Epithelial cell of umbilical artery (primary cell): ENCODE data around the gene AMH. TPM values are rescaled to one million over a fixed set of nuclear protein-coding genes. Genes with fewer than 3 reads are reported as not detected.

Experiments
- total RNA-seq: library from RNA; depleted of rRNA; stranded (reverse); fragments of >200 nt; gene quantifications from 2 replicates; pipeline ENCODE4 v1.2.3, GENCODE V29; 2014

The AMH gene
- 0.76 and 0.97 TPM in 2 replicates for total RNA-seq

DNA sequence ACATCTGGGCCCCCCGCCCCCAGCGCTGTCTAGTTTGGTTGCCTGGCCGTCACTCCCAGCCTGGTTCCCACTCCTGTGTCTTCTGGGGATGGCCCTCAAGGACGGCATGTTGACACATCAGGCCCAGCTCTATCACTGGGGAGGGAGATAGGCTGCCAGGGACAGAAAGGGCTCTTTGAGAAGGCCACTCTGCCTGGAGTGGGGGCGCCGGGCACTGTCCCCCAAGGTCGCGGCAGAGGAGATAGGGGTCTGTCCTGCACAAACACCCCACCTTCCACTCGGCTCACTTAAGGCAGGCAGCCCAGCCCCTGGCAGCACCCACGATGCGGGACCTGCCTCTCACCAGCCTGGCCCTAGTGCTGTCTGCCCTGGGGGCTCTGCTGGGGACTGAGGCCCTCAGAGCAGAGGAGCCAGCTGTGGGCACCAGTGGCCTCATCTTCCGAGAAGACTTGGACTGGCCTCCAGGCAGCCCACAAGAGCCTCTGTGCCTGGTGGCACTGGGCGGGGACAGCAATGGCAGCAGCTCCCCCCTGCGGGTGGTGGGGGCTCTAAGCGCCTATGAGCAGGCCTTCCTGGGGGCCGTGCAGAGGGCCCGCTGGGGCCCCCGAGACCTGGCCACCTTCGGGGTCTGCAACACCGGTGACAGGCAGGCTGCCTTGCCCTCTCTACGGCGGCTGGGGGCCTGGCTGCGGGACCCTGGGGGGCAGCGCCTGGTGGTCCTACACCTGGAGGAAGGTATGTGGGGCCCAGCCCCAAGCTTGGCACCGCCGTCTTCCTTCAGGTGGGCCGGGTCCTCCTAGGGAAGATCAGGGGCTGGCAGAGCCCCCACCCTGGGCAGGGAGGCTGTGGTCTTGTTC is at the start of gene AMH:
TSS of gene AMH (plus strand) at position 314 of the 857 bp plus-strand sequence. CDS start at position 324, 10 bp downstream.

DNA sequence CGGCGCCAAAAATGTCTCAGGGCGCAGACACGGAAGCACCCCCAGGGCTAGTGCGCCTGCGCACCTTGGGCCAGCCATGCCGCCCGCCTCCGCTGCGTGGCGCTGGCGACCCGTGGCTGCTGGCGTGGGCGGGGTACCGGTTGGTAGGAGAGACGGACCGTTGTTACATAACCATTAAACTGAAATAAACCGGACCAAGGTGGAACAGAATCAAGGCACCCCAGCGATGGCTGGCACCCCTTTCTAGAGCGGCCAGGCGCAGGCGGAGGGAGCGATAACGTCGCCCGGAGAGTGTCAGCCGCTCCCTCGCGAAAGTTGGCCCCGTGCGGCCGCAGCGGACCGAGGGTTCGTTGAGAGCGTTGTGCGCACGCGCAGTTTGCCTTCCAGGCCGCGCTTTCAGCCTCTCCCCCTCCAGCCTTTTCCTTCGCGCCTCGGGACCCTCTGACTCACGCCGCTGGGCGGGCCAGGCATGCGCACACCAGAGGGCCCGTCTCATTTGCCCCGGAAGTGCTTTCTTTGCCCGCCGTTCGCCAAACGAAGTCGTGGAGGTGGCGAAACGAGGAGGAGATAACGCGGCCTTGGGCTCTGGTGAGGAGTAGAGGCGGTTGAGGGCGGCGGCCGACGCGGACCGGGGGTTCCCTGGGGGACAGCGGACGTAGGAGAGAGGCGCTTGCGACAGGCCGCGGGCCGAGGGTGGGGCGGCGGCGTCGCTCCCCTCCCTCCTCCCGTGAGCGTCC is 12.6 kb upstream of the AMH start, which contains the start of the genes PLEKHJ1 and SF3A2:
TSS of gene PLEKHJ1 (minus strand) at position 16 of the 737 bp plus-strand sequence. CDS start 81 bp downstream, outside the sequence.
TSS of gene SF3A2 (plus strand) at position 511 of the 737 bp plus-strand sequence. CDS start 6,595 bp downstream, outside the sequence.

GRCh38 chr19:2255982-2256685 is 7.0 kb downstream of the AMH start, which contains the start of gene JSRP1:
Gene JSRP1, minus strand, starts transcription at chr19:2256417. Its CDS starts 1,103 bp downstream, at chr19:2255314.

GRCh38 chr19:2282062-2282861 is 33.1 kb downstream of the AMH start, which contains the start of gene PEAK3:
Gene PEAK3, minus strand, starts transcription at chr19:2282175. Its CDS starts 1,244 bp downstream, at chr19:2280931.

Other genes starting within 250 kb of the AMH start
- 36.7 and 41.9 TPM in 2 replicates for gene BTBD2, start 233.6 kb upstream of the AMH start, total RNA-seq
- gene MKNK2, start 198.1 kb upstream of the AMH start, total RNA-seq = 72.4 and 92.7 TPM in 2 replicates
- 13.0 and 17.0 TPM in 2 replicates for gene MOB3A, start 153.0 kb upstream of the AMH start, total RNA-seq
- gene IZUMO4, start 152.4 kb upstream of the AMH start, total RNA-seq = under 0.01 TPM in 1 of 2 replicates, not detected in the other
- 67.9 and 86.1 TPM in 2 replicates for gene AP3D1, start 97.8 kb upstream of the AMH start, total RNA-seq
- gene DOT1L, start 85.4 kb upstream of the AMH start, total RNA-seq = 4.0 and 4.5 TPM in 2 replicates
- 59.8 and 63.5 TPM in 2 replicates for gene PLEKHJ1, start 13.0 kb upstream of the AMH start, total RNA-seq
- 24.9 and 39.0 TPM in 2 replicates for gene SF3A2, start 12.5 kb upstream of the AMH start, total RNA-seq
- not detected in 2 replicates for gene JSRP1, start 7.1 kb downstream of the AMH start, total RNA-seq
- not detected in 2 replicates for gene PEAK3, start 32.9 kb downstream of the AMH start, total RNA-seq
- not detected in 2 replicates for gene LINGO3, start 58.8 kb downstream of the AMH start, total RNA-seq
- 163 and 319 TPM in 2 replicates for gene LSM7, start 79.3 kb downstream of the AMH start, total RNA-seq
- 22.7 and 26.3 TPM in 2 replicates for gene SPPL2B, start 79.4 kb downstream of the AMH start, total RNA-seq
- gene TMPRSS9, start 110.9 kb downstream of the AMH start, total RNA-seq = not detected in 2 replicates
- 44.2 and 55.5 TPM in 2 replicates for gene TIMM13, start 178.3 kb downstream of the AMH start, total RNA-seq
- gene LMNB2, start 207.6 kb downstream of the AMH start, total RNA-seq = 108 and 131 TPM in 2 replicates
- gene GADD45B, start 226.8 kb downstream of the AMH start, total RNA-seq = 27.3 and 32.2 TPM in 2 replicates